Measurements from ENCODE around the gene SPDEF. TPM values are rescaled to one million over a fixed set of nuclear protein-coding genes. Genes with fewer than 3 reads are reported as not detected.

Gene SPDEF
- total and polyA plus RNA-seq, 2 of the 13 experiments (the other 11 are each of a cell fraction or from before 2014, with no cell fraction given) = not detected

DNA sequence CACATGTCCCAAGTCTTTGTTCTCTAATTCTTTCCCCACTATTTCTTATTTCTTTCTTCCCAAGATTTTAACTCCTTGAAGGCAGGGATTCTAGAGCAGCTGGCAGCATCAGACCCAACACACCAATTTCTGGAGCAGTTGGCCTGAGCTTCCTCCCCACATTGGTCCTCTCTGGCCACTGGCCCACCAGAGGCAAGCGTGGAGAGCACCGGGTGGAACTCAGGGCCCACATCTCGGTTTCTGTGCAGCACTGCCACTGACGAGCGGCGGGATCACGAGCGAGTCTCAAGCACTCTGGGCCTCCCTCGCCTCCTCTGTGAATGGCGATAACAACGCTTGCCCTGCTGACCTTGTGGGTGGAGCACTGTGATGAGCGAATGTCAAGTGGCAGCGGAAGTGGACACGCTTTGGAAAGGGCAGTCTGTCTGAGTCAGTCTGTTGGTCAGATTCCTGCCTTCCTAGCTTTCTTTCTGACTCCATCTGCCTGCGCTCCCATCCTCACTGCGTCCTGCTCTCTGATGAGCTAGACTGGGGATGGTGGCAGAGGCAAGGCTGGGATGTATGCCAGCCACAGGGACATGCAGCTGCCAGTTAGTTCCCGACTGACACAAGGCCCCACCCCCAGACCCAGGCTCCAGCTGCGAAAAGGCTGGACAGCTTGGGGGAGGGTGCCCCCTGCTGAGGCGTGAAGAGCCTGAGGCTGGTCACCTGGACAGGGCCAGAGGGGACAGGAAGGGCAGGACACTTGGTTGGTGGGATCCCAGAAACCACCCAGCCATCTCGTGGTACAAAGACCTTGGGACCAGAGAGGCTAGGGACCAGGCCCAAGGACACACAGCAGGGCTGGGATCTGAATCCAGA lies 4.5 kb upstream of the SPDEF start (continued):
- TF ChIP-seq, protein P1, sequence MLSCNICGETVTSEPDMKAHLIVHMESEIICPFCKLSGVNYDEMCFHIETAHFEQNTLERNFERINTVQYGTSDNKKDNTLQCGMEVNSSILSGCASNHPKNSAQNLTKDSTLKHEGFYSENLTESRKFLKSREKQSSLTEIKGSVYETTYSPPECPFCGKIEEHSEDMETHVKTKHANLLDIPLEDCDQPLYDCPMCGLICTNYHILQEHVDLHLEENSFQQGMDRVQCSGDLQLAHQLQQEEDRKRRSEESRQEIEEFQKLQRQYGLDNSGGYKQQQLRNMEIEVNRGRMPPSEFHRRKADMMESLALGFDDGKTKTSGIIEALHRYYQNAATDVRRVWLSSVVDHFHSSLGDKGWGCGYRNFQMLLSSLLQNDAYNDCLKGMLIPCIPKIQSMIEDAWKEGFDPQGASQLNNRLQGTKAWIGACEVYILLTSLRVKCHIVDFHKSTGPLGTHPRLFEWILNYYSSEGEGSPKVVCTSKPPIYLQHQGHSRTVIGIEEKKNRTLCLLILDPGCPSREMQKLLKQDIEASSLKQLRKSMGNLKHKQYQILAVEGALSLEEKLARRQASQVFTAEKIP (CRISPR knock-in tag; IDR thresholded peaks at IDR 0.05; ENCODE audit: borderline replicate concordance) = no peak
- TF ChIP-seq ARNT (IDR thresholded peaks at IDR 0.05) (no peak), KAT7 (CRISPR knock-in tag; IDR thresholded peaks at IDR 0.05; ENCODE audit: borderline replicate concordance) (no peak), MYNN (CRISPR knock-in tag; IDR thresholded peaks at IDR 0.05; ENCODE audit: low read depth) (no peak), ZBTB3 (CRISPR knock-in tag; IDR thresholded peaks at IDR 0.05; ENCODE audit: borderline replicate concordance, low read depth) (no peak; the same call in 1 of the 2 replicates), ZNF761 (CRISPR knock-in tag; conservative IDR thresholded peaks at IDR 0.05) (peak; percentile 55; the same call in 1 of the 2 replicates), HNRNPUL1 (IDR thresholded peaks at IDR 0.05; ENCODE audit: low read depth, low read length) (no peak), MTA1 (CRISPR knock-in tag; IDR thresholded peaks at IDR 0.05; ENCODE audit: borderline replicate concordance) (peak; percentile 87; the same call in 1 of the 2 replicates), RFXAP (CRISPR knock-in tag; IDR thresholded peaks at IDR 0.05; ENCODE audit: borderline replicate concordance) (0 out of 2 replicates have a peak, but pooled peaks have one; percentile 7), ZBTB20 (CRISPR knock-in tag; IDR thresholded peaks at IDR 0.05; ENCODE audit: borderline replicate concordance, low read depth) (no peak), ARID2 (CRISPR knock-in tag; IDR thresholded peaks at IDR 0.05; ENCODE audit: borderline replicate concordance) (0 out of 2 replicates have a peak, but pooled peaks have one; percentile 26), RXRB (CRISPR knock-in tag; IDR thresholded peaks at IDR 0.05; ENCODE audit: borderline replicate concordance) (no peak), SP5 (CRISPR knock-in tag; IDR thresholded peaks at IDR 0.05; ENCODE audit: borderline replicate concordance, low read depth) (peak; percentile 100), ZNF3 (CRISPR knock-in tag; IDR thresholded peaks at IDR 0.05) (0 out of 2 replicates have a peak, but pooled peaks have one; percentile 25), ZNF224 (CRISPR knock-in tag; IDR thresholded peaks at IDR 0.05) (no peak), ZFP36 (IDR thresholded peaks at IDR 0.05; ENCODE audit: borderline replicate concordance, low read depth, low read length, partially characterized antibody) (peak; percentile 70), ESRRA (CRISPR knock-in tag; IDR thresholded peaks at IDR 0.05; ENCODE audit: low read depth) (no peak), ZNF350 (CRISPR knock-in tag; IDR thresholded peaks at IDR 0.05; ENCODE audit: borderline replicate concordance, low read depth) (peak; percentile 68), FOXP1 (IDR thresholded peaks at IDR 0.05) (no peak), FOXP1 (CRISPR knock-in tag; IDR thresholded peaks at IDR 0.05) (no peak), REL (CRISPR knock-in tag; conservative IDR thresholded peaks at IDR 0.05) (no peak), MEF2D (CRISPR knock-in tag; IDR thresholded peaks at IDR 0.05) (peak; percentile 23; the same call in 1 of the 2 replicates), MYC (CRISPR knock-in tag; IDR thresholded peaks at IDR 0.05; ENCODE audit: borderline replicate concordance) (0 out of 2 replicates have a peak, but pooled peaks have one; percentile 36)
- TF ChIP-seq, protein P2, sequence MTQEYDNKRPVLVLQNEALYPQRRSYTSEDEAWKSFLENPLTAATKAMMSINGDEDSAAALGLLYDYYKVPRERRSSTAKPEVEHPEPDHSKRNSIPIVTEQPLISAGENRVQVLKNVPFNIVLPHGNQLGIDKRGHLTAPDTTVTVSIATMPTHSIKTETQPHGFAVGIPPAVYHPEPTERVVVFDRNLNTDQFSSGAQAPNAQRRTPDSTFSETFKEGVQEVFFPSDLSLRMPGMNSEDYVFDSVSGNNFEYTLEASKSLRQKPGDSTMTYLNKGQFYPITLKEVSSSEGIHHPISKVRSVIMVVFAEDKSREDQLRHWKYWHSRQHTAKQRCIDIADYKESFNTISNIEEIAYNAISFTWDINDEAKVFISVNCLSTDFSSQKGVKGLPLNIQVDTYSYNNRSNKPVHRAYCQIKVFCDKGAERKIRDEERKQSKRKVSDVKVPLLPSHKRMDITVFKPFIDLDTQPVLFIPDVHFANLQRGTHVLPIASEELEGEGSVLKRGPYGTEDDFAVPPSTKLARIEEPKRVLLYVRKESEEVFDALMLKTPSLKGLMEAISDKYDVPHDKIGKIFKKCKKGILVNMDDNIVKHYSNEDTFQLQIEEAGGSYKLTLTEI (CRISPR knock-in tag; conservative IDR thresholded peaks at IDR 0.05) = no peak
- TF ChIP-seq, protein P3, sequence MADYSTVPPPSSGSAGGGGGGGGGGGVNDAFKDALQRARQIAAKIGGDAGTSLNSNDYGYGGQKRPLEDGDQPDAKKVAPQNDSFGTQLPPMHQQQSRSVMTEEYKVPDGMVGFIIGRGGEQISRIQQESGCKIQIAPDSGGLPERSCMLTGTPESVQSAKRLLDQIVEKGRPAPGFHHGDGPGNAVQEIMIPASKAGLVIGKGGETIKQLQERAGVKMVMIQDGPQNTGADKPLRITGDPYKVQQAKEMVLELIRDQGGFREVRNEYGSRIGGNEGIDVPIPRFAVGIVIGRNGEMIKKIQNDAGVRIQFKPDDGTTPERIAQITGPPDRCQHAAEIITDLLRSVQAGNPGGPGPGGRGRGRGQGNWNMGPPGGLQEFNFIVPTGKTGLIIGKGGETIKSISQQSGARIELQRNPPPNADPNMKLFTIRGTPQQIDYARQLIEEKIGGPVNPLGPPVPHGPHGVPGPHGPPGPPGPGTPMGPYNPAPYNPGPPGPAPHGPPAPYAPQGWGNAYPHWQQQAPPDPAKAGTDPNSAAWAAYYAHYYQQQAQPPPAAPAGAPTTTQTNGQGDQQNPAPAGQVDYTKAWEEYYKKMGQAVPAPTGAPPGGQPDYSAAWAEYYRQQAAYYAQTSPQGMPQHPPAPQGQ (CRISPR knock-in tag; IDR thresholded peaks at IDR 0.05; ENCODE audit: borderline replicate concordance) = 0 out of 2 replicates have a peak, but pooled peaks have one; percentile 56

Measured in HepG2 (cell line).